MG63 (cell line): Measurements from ENCODE around the gene MRC2. TPM values are rescaled to one million over a fixed set of nuclear protein-coding genes. Genes with fewer than 3 reads are reported as not detected.
"Not testable (repeated sequence)": the region's sequence is repeated elsewhere in the genome, so short reads cannot be mapped to it uniquely, and the experiment has no call there.

Experiments
- DNase-seq: peaks from one replicate; pipeline ENCODE4 v3.0.0-alpha.2; 2020
- H3K27me3 ChIP-seq: fragments of 250-450 bp; sonication (Bioruptor Pico); 2 replicates; pipeline ENCODE4 v1.5.1; 2020; ENCODE audit warnings: mild to moderate bottlenecking, moderate library complexity
- H3K36me3 ChIP-seq: fragments of 250-450 bp; sonication (Bioruptor Pico); 2 replicates; pipeline ENCODE4 v1.5.1; 2020; ENCODE audit warnings: mild to moderate bottlenecking, moderate library complexity
- H3K4me3 ChIP-seq: fragments of 250-450 bp; sonication (Bioruptor Pico); 2 replicates; pipeline ENCODE4 v1.5.1; 2020; ENCODE audit warnings: mild to moderate bottlenecking, moderate library complexity
- H3K9me3 ChIP-seq: fragments of 250-450 bp; sonication (Bioruptor Pico); 2 replicates; pipeline ENCODE4 v1.5.1; 2020; ENCODE audit warnings: mild to moderate bottlenecking, moderate library complexity
- total RNA-seq: library from RNA; depleted of rRNA; stranded (reverse); fragments of >200 nt; shearing (Covaris generic); gene quantifications from 2 replicates; pipeline ENCODE4 v1.2.3, GENCODE V29; 2014; ENCODE audit warnings: low replicate concordance

Gene MRC2
- total RNA-seq, 1 experiment from 2014 or later, result 65.1 TPM

GRCh38 chr17:62600805-62601204 is 26.7 kb upstream of the MRC2 start:
- H3K36me3 ChIP-seq, result peaks cover 75% of the 10 kb centered on the region
- no peak overlapping the region for H3K4me3 ChIP-seq
- H3K9me3 ChIP-seq, result peaks cover under 1% of the 10 kb centered on the region; the same call in 1 of the 2 replicates
- no peaks in the 10 kb centered on the region for H3K27me3 ChIP-seq
- DNase-seq, result no peak

- Histone ChIP-seq H3K36me3 (peaks cover 74% of the 10 kb centered on the region), H3K27me3 (no peaks in the 10 kb centered on the region), H3K9me3 (no peaks in the 10 kb centered on the region), H3K4me3 (no peak overlapping the region)
- DNase-seq, result no peak
Observed at GRCh38 chr17:62601471-62601870, 26.0 kb upstream of the MRC2 start.

GRCh38 chr17:62603783-62604182 is 23.7 kb upstream of the MRC2 start:
- H3K36me3 ChIP-seq, result peaks cover 78% of the 10 kb centered on the region
- not testable (repeated sequence) for H3K27me3 ChIP-seq, H3K4me3 ChIP-seq, DNase-seq, H3K9me3 ChIP-seq

GRCh38 chr17:62605588-62605987 is 21.9 kb upstream of the MRC2 start:
- H3K9me3 ChIP-seq, result no peaks in the 10 kb centered on the region
- no peak for DNase-seq
- H3K27me3 ChIP-seq, result no peaks in the 10 kb centered on the region
- peaks cover 81% of the 10 kb centered on the region for H3K36me3 ChIP-seq
- no peak overlapping the region for H3K4me3 ChIP-seq

GRCh38 chr17:62611292-62611691 is 16.2 kb upstream of the MRC2 start:
- Histone ChIP-seq H3K36me3 (peaks cover 81% of the 10 kb centered on the region), H3K27me3 (no peaks in the 10 kb centered on the region)

GRCh38 chr17:62611728-62612127 is 15.7 kb upstream of the MRC2 start:
- no peak overlapping the region for H3K4me3 ChIP-seq
- H3K27me3 ChIP-seq, result no peaks in the 10 kb centered on the region
- H3K36me3 ChIP-seq, result peaks cover 77% of the 10 kb centered on the region
- H3K9me3 ChIP-seq, result no peaks in the 10 kb centered on the region
- no peak for DNase-seq

More at GRCh38 chr17:62611292-62611691, 16.2 kb upstream of the MRC2 start:
- Histone ChIP-seq H3K4me3 (no peak overlapping the region), H3K9me3 (no peaks in the 10 kb centered on the region)
- no peak for DNase-seq

- H3K27me3 ChIP-seq, DNase-seq, H3K4me3 ChIP-seq, H3K9me3 ChIP-seq: not testable (repeated sequence)
- H3K36me3 ChIP-seq, result peaks cover 73% of the 10 kb centered on the region
Observed at GRCh38 chr17:62612289-62612688, 15.2 kb upstream of the MRC2 start.

- not testable (repeated sequence) for H3K9me3 ChIP-seq, H3K27me3 ChIP-seq, H3K4me3 ChIP-seq, DNase-seq
- peaks cover 68% of the 10 kb centered on the region for H3K36me3 ChIP-seq
Observed at GRCh38 chr17:62613095-62613494, 14.4 kb upstream of the MRC2 start.

GRCh38 chr17:62614142-62614541 is 13.3 kb upstream of the MRC2 start:
- Histone ChIP-seq H3K9me3 (no peaks in the 10 kb centered on the region), H3K4me3 (no peak overlapping the region), H3K36me3 (peaks cover 65% of the 10 kb centered on the region), H3K27me3 (no peaks in the 10 kb centered on the region)
- DNase-seq, result peak; percentile 68

- DNase-seq, result no peak
- H3K27me3 ChIP-seq, result no peaks in the 10 kb centered on the region
- no peak overlapping the region for H3K4me3 ChIP-seq
- H3K36me3 ChIP-seq, result peaks cover 51% of the 10 kb centered on the region
- no peaks in the 10 kb centered on the region for H3K9me3 ChIP-seq
Observed at GRCh38 chr17:62615503-62615902, 12.0 kb upstream of the MRC2 start.

GRCh38 chr17:62616993-62617893 is 10.2 kb upstream of the MRC2 start:
- Histone ChIP-seq H3K36me3 (peaks cover 34% of the 10 kb centered on the region), H3K9me3 (no peaks in the 10 kb centered on the region), H3K27me3 (no peaks in the 10 kb centered on the region), H3K4me3 (no peak overlapping the region)
- no peak for DNase-seq

GRCh38 chr17:62617894-62618472 is 9.5 kb upstream of the MRC2 start:
- Histone ChIP-seq H3K36me3 (peaks cover 36% of the 10 kb centered on the region), H3K9me3 (no peaks in the 10 kb centered on the region), H3K4me3 (no peak overlapping the region), H3K27me3 (no peaks in the 10 kb centered on the region)
- DNase-seq, result no peak

- Histone ChIP-seq H3K9me3 (no peaks in the 10 kb centered on the region), H3K27me3 (no peaks in the 10 kb centered on the region), H3K4me3 (no peak overlapping the region), H3K36me3 (peaks cover 34% of the 10 kb centered on the region)
- no peak for DNase-seq
Observed at GRCh38 chr17:62618647-62619416, 8.6 kb upstream of the MRC2 start.

GRCh38 chr17:62619417-62620155 is 7.9 kb upstream of the MRC2 start:
- no peak for DNase-seq
- Histone ChIP-seq H3K36me3 (peaks cover 31% of the 10 kb centered on the region), H3K9me3 (no peaks in the 10 kb centered on the region), H3K27me3 (no peaks in the 10 kb centered on the region), H3K4me3 (no peak overlapping the region)

GRCh38 chr17:62621223-62621622 is 6.2 kb upstream of the MRC2 start:
- H3K36me3 ChIP-seq, result peaks cover 19% of the 10 kb centered on the region
- H3K27me3 ChIP-seq, result no peaks in the 10 kb centered on the region
- no peaks in the 10 kb centered on the region for H3K9me3 ChIP-seq
- H3K4me3 ChIP-seq, result no peak overlapping the region
- DNase-seq, result no peak

- no peaks in the 10 kb centered on the region for H3K27me3 ChIP-seq
- H3K9me3 ChIP-seq, result no peaks in the 10 kb centered on the region
- DNase-seq, result no peak
- peaks cover 16% of the 10 kb centered on the region for H3K36me3 ChIP-seq
- no peak overlapping the region for H3K4me3 ChIP-seq
Observed at GRCh38 chr17:62625184-62625869, 2.1 kb upstream of the MRC2 start.
